HepG2 (cell line): ENCODE data around the gene EPN2.

Experiments
- CTCF ChIP-seq: sonication (generic); formaldehyde crosslinking; IDR thresholded peaks from 2 replicates; pipeline ENCODE4 v1.5.0; 2020; ENCODE audit warnings: mild to moderate bottlenecking, missing genetic modification reagents, moderate library complexity
- MNT ChIP-seq: fragments of 450-650 bp; IDR thresholded peaks from 2 replicates; pipeline ENCODE4 v1.6.1; 2016
- TCF7L2 ChIP-seq: IDR thresholded peaks from 2 replicates; pipeline ENCODE4 v1.6.1; 2011; ENCODE audit warnings: mild to moderate bottlenecking, low read depth, low read length, moderate library complexity
- TF ChIP-seq, protein P1 (sequence below): IDR thresholded peaks from 2 replicates; pipeline ENCODE4 v1.6.1; 2016

GRCh38 chr17:19274893-19275292 lies 37.7 kb downstream of the EPN2 start:
- no peak for TF ChIP-seq MNT
- TF ChIP-seq, protein P1, sequence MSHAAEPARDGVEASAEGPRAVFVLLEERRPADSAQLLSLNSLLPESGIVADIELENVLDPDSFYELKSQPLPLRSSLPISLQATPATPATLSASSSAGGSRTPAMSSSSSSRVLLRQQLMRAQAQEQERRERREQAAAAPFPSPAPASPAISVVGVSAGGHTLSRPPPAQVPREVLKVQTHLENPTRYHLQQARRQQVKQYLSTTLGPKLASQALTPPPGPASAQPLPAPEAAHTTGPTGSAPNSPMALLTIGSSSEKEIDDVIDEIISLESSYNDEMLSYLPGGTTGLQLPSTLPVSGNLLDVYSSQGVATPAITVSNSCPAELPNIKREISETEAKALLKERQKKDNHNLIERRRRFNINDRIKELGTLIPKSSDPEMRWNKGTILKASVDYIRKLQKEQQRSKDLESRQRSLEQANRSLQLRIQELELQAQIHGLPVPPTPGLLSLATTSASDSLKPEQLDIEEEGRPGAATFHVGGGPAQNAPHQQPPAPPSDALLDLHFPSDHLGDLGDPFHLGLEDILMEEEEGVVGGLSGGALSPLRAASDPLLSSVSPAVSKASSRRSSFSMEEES (CRISPR knock-in tag), result no peak
- TF ChIP-seq CTCF (CRISPR knock-in tag), result no peak
- TF ChIP-seq TCF7L2, result no peak
